Measurements from ENCODE around the gene CPB2.

The CPB2 gene

GRCh38 chr13:46126552-46127357, 21.9 kb upstream of the CPB2 start:
- peak; percentile 69 for DNase-seq

- DNase-seq: no peak
These were observed 21.2 kb upstream of the CPB2 start for GRCh38 chr13:46126056-46126455.

GRCh38 chr13:46124967-46125933, 20.4 kb upstream of the CPB2 start:
- no peak for DNase-seq

- peak; percentile 38 for DNase-seq
These were observed 19.7 kb upstream of the CPB2 start for GRCh38 chr13:46124531-46124966.

- no peak for DNase-seq
These were observed 17.5 kb upstream of the CPB2 start for GRCh38 chr13:46122304-46122703.

- no peak for DNase-seq
These were observed 16.8 kb upstream of the CPB2 start for GRCh38 chr13:46121597-46122163.

GRCh38 chr13:46121033-46121432, 16.2 kb upstream of the CPB2 start:
- no peak for DNase-seq

GRCh38 chr13:46119883-46120614, 15.2 kb upstream of the CPB2 start:
- DNase-seq: no peak

GRCh38 chr13:46116653-46117502, 12.0 kb upstream of the CPB2 start:
- no peak for DNase-seq

GRCh38 chr13:46114613-46115012, 9.8 kb upstream of the CPB2 start:
- no peak for DNase-seq

GRCh38 chr13:46113596-46113995, 8.8 kb upstream of the CPB2 start:
- DNase-seq: no peak

GRCh38 chr13:46111151-46111550, 6.3 kb upstream of the CPB2 start:
- DNase-seq: no peak

GRCh38 chr13:46109451-46109850, 4.6 kb upstream of the CPB2 start:
- no peak for DNase-seq

- DNase-seq: no peak
These were observed 2.1 kb upstream of the CPB2 start for GRCh38 chr13:46106839-46107371.

GRCh38 chr13:46103037-46103436, 1.8 kb downstream of the CPB2 start:
- DNase-seq: no peak

- no peak for DNase-seq
These were observed 2.6 kb downstream of the CPB2 start for GRCh38 chr13:46102255-46102605.

- DNase-seq: no peak
These were observed 3.2 kb downstream of the CPB2 start for GRCh38 chr13:46101484-46102254.

GRCh38 chr13:46101002-46101401, 3.8 kb downstream of the CPB2 start:
- DNase-seq: no peak

GRCh38 chr13:46100191-46100815, 4.5 kb downstream of the CPB2 start:
- no peak for DNase-seq

GRCh38 chr13:46097663-46098062, 7.2 kb downstream of the CPB2 start:
- no peak for DNase-seq

All from activated CD4-positive, alpha-beta T cell treated with anti-CD3 and anti-CD28 coated beads, Interleukin-2, Interleukin-6, amounts not matched to agents 100 ng/mL and 50 ng/mL, durations not matched to agents 16 hours and 8 hours (primary cell).